ENCODE data around the gene E2F3. TPM values are rescaled to one million over a fixed set of nuclear protein-coding genes. Genes with fewer than 3 reads are reported as not detected.
"Not testable (repeated sequence)": the region's sequence is repeated elsewhere in the genome, so short reads cannot be mapped to it uniquely, and the experiment has no call there.

E2F3 gene
- total RNA-seq, 2 donors from 2014 or later, result 13.6 to 17.3 TPM

DNA sequence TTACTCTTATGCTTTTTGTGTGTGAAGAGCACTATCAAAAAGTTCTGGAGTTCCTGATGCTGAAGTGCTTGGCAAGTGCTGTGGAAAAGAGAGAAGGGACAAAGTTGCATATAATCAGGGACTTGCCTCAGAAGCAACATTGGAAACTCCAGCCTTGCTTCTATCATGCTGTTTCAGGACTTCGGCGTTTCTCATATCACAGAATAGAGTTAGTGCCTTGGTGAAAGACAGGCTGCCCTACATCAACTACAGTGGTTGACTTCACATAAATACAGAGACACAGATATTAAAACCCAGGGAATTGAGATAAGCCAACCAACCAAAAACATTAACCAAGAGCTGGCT, 96.3 kb downstream of the E2F3 start:
- no peaks in the 10 kb centered on the region for H3K9me3 Mint-ChIP-seq
- ATAC-seq (no peak), DNase-seq (ENCODE audit: low spot score in 2 of 2) (no peak)
- H3K27ac Mint-ChIP-seq, result no peak overlapping the region
- H3K36me3 Mint-ChIP-seq, result no peaks in the 10 kb centered on the region

DNA sequence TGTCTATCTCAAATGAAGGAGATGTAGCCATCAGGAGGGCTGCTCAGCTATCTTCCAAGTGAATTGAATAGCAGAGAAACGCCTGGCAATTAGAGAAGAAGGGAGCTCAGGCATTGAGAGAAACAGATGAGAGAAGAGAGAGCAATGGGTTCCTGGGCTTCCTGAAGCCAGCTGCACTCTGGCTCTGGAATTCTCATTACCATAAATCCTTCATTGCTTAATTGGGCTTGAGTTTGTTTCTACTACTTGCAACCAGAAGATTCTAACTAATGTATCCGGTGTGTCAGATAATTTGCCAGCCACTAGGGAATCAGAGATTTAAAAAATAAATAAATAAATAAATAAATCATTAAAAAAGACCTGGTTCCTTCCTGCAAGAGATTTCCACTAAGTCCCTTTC, 107.5 kb downstream of the E2F3 start:
- ATAC-seq (no peak), DNase-seq (ENCODE audit: low spot score in 2 of 2) (no peak)
- no peaks in the 10 kb centered on the region for H3K36me3 Mint-ChIP-seq
- no peak overlapping the region for H3K27ac Mint-ChIP-seq
- no peaks in the 10 kb centered on the region for H3K9me3 Mint-ChIP-seq

DNA sequence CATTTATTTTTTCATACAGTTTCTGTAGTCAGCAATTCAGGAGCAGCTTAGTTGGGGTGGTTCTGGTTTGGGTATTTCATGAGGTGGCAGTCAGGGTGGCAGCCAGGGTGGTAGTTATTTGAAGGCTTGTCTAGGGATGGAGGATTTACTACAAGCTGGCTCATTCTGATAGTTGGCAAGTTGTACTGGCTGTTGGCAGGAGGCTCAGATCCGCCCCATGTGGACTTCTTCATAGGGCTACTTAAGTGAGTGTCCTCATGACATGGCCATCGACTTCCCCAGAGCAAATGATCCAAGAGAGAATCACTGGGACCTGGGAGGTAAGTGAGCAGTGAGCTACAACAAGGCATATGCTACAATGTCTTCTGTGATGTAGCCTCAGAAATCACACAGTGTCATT, 110.2 kb downstream of the E2F3 start:
- ATAC-seq (no peak), DNase-seq (ENCODE audit: low spot score in 2 of 2) (no peak)
- Mint-ChIP-seq H3K36me3 (no peaks in the 10 kb centered on the region), H3K27ac (no peak overlapping the region), H3K9me3 (no peaks in the 10 kb centered on the region)

DNA sequence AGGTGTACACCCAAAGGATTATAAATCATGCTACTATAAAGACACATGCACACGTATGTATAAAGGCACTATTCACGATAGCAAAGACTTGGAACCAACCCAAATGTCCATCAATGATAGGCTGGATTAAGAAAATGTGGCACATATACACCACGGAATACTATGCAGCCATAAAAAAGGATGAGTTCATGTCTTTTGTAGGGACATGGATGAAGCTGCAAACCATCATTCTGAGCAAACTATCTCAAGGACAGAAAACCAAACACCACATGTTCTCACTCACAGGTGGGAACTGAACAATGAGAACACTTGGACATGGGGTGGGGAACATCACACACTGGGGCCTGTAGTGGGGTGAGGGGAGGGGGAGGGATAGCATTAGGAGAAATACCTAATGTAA, 123.5 kb downstream of the E2F3 start:
- not testable (repeated sequence) for ATAC-seq, H3K36me3 Mint-ChIP-seq

DNA sequence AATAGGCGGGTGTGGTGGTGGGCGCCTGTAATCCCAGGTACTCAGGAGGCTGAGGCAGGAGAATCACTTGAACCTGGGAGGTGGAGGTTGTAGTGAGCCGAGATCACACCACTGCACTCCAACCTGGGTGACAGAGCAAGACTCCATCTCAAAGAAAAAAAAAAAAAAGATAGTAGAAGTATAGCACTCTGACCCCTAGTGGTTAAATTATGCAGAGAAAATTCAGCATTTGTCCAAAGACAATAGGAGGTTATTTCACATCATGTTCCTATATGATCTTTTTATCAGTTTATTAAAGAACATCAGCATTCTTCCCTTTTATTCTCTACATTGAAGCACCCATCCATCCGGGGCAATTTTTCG, 127.4 kb downstream of the E2F3 start:
- not testable (repeated sequence) for H3K27ac Mint-ChIP-seq; H3K36me3 Mint-ChIP-seq; DNase-seq (ENCODE audit: low spot score in 2 of 2); H3K9me3 Mint-ChIP-seq
- ATAC-seq, result peak; percentile 67 to 69

More for the DNA sequence above, 123.5 kb downstream of the E2F3 start:
- not testable (repeated sequence) for DNase-seq (ENCODE audit: low spot score in 2 of 2); H3K27ac Mint-ChIP-seq; H3K9me3 Mint-ChIP-seq

DNA sequence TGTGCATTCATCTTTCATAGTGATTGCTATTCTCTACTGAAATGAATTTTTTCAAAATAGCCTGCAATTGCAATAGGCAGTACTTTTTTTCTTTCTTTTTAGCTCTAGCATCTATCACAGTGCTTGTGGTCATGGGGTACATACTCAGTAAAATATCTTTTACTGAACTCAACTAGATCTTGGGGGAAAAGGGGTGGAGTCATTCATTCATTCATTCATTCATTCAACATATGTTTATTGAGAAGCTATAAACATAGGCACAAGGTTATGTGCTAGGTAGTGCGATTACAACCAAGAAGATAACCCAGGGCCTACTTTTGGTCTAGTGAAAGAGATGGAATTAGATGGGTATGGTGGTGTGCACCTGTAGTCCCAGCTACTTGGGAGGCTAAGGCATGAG, 131.2 kb downstream of the E2F3 start:
- ATAC-seq (no peak), DNase-seq (ENCODE audit: low spot score in 2 of 2) (no peak)
- H3K36me3 Mint-ChIP-seq, result peaks cover 7 to 24% of the 10 kb centered on the region in 2 donors
- H3K9me3 Mint-ChIP-seq, result no peaks in the 10 kb centered on the region
- H3K27ac Mint-ChIP-seq, result peak overlapping the region in 1 of 2 donors; percentile 99

DNA sequence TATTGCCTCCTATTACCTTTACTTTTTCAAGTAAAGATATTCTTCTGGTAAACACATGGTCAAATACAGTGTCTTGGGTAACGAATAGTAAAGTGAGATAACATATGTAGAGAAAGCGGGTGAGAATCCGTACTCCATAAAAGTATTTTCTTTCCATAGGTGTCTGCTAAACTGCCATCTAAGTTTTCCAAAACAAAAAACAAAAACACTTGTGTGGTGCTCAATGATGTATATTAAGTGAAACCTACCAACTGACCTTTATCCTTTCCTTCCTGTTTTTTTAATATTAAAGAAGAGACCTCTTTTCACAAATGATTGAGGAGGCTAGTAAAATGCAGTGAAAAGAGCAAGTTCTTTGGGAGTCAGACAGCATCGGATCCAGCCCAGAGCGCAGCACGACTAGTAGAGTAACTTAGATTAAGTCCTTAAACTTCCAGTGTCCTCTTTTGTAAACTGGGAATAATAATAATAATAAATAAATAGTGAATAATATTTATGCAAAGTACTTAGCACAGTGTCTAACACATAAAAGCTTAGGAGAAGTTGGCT, 132.1 kb downstream of the E2F3 start:
- H3K27ac Mint-ChIP-seq, result peak overlapping the region; percentile 93 to 99
- DNase-seq (ENCODE audit: low spot score in 2 of 2), result no peak

DNA sequence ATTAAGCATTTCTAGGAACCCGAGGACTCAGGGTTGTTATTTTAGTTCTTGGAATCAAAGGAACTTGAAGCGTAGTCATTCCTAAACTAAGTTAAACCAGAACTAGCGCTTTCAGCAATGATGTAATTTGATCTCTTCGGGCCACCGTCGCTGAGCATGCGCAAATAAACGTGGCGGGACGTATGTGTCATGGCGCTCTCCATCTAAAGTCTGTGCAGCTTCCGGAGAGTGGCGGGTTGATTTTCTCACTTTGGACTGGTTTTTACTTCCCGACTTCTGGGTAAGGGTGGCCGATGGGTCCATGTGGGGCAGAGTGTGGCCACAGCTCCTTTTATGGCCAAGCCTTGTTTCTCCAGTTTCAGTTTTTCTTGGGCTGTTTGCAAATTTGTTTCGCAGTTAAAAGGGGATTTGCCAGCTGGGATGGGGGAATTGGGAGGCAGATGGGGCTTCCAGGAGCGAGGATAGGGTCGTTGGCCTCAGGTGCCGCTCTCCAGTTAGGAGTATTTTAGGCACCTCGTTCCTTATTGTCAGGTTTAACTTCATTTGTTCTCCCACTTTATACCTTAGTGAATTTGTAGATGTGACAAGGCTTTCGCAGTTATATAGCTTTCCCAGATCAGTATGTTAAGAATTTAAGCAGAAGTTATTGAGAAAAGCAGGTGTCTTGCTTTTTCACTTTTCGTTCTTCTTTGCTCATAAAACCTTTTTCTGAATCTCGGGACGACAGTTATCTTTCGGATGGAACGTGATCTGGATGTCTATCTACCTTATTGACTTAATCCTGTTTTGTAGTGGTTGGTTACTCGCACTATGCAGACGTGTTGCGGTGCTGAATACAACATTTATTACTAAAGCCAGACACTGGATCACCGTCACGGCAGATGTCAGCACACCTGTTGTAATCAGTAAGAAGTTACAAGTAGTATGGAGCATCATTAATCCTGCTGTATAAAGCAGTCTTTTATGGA, 132.9 kb downstream of the E2F3 start, which contains the start of gene CDKAL1:
Gene CDKAL1 (plus strand): TSS at position 163 of the 968 bp plus-strand sequence. CDS start 11,894 bp downstream, outside the sequence.
- Mint-ChIP-seq H3K36me3 (peaks cover 9 to 25% of the 10 kb centered on the region in 2 donors), H3K27ac (peak within 1 kb of the TSS; percentile 97 to 99), H3K9me3 (no peaks in the 10 kb centered on the region)
- ATAC-seq, result peak; percentile 91 to 92
- peak; percentile 84 to 93 for DNase-seq (ENCODE audit: low spot score in 2 of 2)

More for the DNA sequence above, 132.1 kb downstream of the E2F3 start:
- ATAC-seq, result no peak
- peaks cover 7 to 24% of the 10 kb centered on the region in 2 donors for H3K36me3 Mint-ChIP-seq
- no peaks in the 10 kb centered on the region for H3K9me3 Mint-ChIP-seq

DNA sequence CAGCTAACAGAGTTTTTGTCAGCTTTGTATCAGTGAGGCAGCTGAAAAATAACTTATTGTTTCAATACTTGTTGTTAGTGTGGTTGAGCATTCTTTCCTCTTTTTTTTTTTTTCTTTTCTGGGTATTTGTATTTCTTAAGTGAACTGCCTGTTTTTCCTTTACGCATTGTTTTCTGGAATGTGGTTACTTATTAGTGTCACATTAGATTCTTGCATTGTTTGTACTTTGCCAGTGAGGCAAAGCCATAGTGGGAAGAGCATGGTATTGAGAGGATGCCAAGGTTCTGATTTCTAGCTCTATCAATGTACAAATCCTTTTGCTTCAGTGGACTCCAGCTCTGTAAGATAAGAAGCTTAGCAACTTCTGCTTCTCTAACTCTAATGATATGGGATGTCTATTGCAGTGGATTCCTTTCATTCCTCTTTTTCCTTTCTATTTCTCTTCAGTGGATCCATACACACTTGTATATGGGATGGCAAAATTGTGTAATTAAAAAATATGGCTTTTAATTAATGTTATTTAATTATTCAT, 136.5 kb downstream of the E2F3 start:
- Mint-ChIP-seq H3K36me3 (peaks cover 27 to 28% of the 10 kb centered on the region in 2 donors), H3K27ac (no peak overlapping the region), H3K9me3 (no peaks in the 10 kb centered on the region)
- no peak for ATAC-seq
- no peak for DNase-seq (ENCODE audit: low spot score in 2 of 2)

DNA sequence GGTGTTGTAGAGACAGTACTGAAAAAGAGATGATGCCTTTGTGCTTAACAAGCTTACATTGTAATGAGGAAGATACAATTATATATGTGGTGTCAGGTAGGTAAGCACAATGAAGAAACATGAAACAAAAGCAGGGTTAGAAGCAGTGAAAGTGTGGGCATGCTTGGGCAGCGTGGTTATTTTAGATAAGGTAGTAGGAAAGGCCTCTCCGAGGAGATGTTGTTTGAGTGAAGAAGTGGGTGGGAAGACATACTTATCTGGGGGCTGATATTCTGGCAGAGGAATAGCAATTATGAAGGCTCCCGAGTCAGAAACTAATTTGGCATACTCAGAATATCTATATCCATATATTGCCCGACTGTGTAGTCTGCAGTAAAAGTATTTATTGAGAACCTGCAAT, 137.2 kb downstream of the E2F3 start:
- DNase-seq (ENCODE audit: low spot score in 2 of 2) (no peak), ATAC-seq (no peak)
- H3K36me3 Mint-ChIP-seq, result peaks cover 27 to 28% of the 10 kb centered on the region in 2 donors
- H3K9me3 Mint-ChIP-seq, result no peaks in the 10 kb centered on the region
- H3K27ac Mint-ChIP-seq, result no peak overlapping the region

DNA sequence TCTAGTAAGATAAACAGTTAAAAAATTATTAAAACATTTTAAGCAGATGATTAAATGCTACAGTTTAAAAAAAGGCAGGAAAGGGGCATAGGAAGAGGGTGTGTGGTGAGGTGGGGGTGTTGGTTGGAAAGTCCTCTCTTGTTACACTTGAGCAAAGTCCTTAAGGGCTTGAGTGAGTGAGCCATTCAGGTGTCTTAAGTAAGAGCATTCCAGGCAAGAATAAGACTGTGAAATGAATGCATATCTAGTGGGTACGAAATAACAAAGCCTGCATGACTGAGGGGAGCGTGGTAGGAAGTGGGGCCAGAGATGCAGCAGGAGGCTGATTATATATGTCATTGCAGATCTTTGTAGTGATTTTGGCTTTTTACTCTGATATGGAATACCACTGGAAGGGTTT, 137.7 kb downstream of the E2F3 start:
- Mint-ChIP-seq H3K27ac (no peak overlapping the region), H3K9me3 (no peaks in the 10 kb centered on the region), H3K36me3 (peaks cover 25 to 26% of the 10 kb centered on the region in 2 donors)
- DNase-seq (ENCODE audit: low spot score in 2 of 2) (no peak), ATAC-seq (no peak)

DNA sequence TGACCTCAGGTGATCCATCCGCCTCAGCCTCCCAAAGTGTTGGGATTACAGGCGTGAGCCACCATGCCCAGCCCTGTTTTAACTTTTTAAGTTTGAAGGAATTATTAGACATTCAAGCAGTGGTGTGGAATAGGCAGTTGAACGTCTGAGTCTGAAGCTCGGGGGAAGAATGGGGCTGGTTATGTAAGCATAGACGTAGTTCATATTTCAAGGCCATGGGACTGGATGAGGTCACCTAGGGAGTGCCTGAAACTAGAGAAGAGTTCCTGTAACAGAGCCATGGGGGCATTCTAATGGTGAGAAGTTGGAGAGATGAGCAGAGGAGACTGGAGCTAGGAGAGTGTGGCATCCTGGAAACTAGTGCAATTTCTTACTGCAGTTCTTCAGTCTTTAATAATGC, 139.0 kb downstream of the E2F3 start:
- H3K27ac Mint-ChIP-seq, result no peak overlapping the region
- peaks cover 18 to 28% of the 10 kb centered on the region in 2 donors for H3K36me3 Mint-ChIP-seq
- no peaks in the 10 kb centered on the region for H3K9me3 Mint-ChIP-seq
- DNase-seq (ENCODE audit: low spot score in 2 of 2) (no peak), ATAC-seq (no peak)

DNA sequence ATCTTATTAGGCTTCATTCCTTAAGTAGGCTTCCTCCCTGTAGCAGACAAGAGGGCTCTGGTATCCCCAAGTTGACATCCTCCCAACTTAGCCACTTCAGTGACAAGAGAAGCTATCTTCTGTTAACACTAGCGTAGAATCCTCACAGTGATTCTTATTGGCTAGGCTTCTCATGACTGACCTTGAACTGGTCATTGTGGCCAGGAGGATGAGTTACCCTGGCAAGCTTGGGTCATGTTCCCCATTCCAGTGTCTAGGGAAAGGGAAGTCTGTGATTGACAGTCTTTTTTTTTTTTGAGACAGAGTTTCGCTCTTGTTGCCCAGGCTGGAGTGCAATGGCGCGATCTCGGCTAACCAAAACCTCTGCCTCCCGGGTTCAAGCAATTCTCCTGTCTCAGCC, 139.7 kb downstream of the E2F3 start:
- DNase-seq (ENCODE audit: low spot score in 2 of 2) (no peak), ATAC-seq (no peak)
- Mint-ChIP-seq H3K27ac (no peak overlapping the region), H3K9me3 (no peaks in the 10 kb centered on the region), H3K36me3 (peaks cover 17 to 35% of the 10 kb centered on the region in 2 donors)

DNA sequence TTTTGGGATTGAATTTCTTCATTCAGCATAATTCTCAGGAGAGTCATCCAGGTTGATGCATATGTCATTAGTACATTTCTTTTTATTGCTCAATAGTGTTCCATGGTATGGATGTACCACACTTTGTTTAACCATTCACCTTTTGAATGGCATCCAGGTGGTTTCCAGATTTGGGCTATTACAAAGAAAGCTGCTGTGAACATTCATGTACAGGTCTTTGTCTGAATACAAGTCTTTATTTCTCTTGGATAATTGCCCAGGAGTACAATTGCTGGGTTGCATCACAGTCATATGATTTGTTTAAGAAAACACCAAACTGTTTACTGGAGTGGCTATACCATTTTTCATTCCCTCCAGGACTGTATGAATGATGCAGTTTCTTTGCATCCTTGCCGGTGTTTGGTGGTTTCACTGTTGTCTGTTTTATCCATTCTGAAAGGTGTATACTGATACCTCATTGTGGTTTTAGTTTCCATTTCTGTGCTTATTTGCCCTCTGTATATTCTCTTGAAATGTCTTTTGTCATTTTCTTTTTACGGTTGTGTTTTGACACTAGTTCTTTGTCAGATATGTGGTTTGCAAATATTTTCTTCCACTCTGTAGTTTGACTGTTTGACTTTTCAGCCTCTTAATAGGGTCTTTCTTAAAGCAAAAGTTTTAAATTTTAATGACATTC, 141.4 kb downstream of the E2F3 start:
- Mint-ChIP-seq H3K36me3 (peaks cover 15 to 42% of the 10 kb centered on the region in 2 donors), H3K27ac (peak overlapping the region; percentile 21 to 63), H3K9me3 (no peaks in the 10 kb centered on the region)
- peak in 1 of 2 donors; percentile 35 for DNase-seq (ENCODE audit: low spot score in 2 of 2)
- ATAC-seq, result peak; percentile 92 to 96

Measured in activated naive CD4-positive, alpha-beta T cell treated with anti-CD3 and anti-CD28 coated beads, Interleukin-2, amount 50 U/mL, for 72 hours (primary cell).